ENCODE measurements around the gene CSK.

The CSK gene

DNA sequence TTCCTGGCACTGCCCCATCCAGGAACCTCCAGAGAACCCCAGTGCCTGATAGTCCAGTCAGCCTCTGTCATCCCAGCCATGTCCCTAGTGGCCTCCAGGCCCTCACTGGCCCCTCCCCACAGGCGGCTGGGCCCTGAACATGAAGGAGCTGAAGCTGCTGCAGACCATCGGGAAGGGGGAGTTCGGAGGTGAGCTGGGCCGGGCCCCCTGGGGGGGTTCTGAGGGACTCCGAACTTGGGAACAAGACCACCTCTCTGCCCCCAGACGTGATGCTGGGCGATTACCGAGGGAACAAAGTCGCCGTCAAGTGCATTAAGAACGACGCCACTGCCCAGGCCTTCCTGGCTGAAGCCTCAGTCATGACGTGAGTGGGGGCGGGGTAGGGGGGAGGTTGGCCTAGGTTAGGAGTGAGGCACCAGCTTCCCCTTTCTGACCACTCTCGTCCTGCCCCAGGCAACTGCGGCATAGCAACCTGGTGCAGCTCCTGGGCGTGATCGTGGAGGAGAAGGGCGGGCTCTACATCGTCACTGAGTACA lies 18.7 kb downstream of the CSK start:
- Histone ChIP-seq H3K27ac (ENCODE audit: poor library complexity, severe bottlenecking) (peak overlapping the region; percentile 76), H3K4me3 (ENCODE audit: severe bottlenecking) (no peak overlapping the region), H3K4me1 (ENCODE audit: insufficient read depth, poor library complexity, severe bottlenecking) (peaks cover 20% of the 10 kb centered on the region), H3K27me3 (ENCODE audit: insufficient read depth, poor library complexity, severe bottlenecking) (no peaks in the 10 kb centered on the region), H3K9me3 (ENCODE audit: severe bottlenecking) (no peaks in the 10 kb centered on the region), H3K36me3 (ENCODE audit: low read depth) (peaks cover 51% of the 10 kb centered on the region)
- TF ChIP-seq, protein P1, sequence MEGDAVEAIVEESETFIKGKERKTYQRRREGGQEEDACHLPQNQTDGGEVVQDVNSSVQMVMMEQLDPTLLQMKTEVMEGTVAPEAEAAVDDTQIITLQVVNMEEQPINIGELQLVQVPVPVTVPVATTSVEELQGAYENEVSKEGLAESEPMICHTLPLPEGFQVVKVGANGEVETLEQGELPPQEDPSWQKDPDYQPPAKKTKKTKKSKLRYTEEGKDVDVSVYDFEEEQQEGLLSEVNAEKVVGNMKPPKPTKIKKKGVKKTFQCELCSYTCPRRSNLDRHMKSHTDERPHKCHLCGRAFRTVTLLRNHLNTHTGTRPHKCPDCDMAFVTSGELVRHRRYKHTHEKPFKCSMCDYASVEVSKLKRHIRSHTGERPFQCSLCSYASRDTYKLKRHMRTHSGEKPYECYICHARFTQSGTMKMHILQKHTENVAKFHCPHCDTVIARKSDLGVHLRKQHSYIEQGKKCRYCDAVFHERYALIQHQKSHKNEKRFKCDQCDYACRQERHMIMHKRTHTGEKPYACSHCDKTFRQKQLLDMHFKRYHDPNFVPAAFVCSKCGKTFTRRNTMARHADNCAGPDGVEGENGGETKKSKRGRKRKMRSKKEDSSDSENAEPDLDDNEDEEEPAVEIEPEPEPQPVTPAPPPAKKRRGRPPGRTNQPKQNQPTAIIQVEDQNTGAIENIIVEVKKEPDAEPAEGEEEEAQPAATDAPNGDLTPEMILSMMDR (IDR thresholded peaks at IDR 0.05; ENCODE audit: poor library complexity, severe bottlenecking) = no peak
- ATAC-seq (ENCODE audit: low read depth) (no peak), DNase-seq (ENCODE audit: low spot score) (no peak)

DNA sequence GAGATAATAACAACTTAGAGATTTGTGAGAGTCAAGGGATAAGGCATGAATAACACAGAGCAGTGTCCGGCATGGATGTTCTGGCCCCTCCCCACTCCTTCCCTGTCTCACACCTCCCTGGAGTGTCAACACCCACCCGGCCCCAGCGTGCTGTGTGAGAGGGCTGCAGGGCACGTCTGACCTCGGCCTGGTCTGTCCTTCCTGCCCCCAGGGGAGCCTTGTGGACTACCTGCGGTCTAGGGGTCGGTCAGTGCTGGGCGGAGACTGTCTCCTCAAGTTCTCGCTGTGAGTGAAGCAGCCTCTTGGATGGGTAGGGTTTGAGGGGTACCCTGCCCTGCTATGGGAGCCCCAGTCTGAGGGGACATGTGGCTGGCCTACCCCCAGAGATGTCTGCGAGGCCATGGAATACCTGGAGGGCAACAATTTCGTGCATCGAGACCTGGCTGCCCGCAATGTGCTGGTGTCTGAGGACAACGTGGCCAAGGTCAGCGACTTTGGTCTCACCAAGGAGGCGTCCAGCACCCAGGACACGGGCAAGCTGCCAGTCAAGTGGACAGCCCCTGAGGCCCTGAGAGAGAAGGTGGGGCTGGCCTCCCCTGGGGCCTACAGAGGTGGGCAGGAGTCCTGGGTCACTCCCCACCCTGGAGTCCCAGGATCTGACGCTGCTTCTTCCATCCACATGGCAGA lies 19.6 kb downstream of the CSK start:
- Histone ChIP-seq H3K4me3 (ENCODE audit: severe bottlenecking) (no peak overlapping the region), H3K36me3 (ENCODE audit: low read depth) (peaks cover 49% of the 10 kb centered on the region), H3K27me3 (ENCODE audit: insufficient read depth, poor library complexity, severe bottlenecking) (no peaks in the 10 kb centered on the region), H3K27ac (ENCODE audit: poor library complexity, severe bottlenecking) (no peak overlapping the region), H3K9me3 (ENCODE audit: severe bottlenecking) (no peaks in the 10 kb centered on the region), H3K4me1 (ENCODE audit: insufficient read depth, poor library complexity, severe bottlenecking) (peaks cover 13% of the 10 kb centered on the region)
- ATAC-seq (ENCODE audit: low read depth) = no peak
- TF ChIP-seq, protein P1 (IDR thresholded peaks at IDR 0.05; ENCODE audit: poor library complexity, severe bottlenecking) = no peak
- no peak for DNase-seq (ENCODE audit: low spot score)

DNA sequence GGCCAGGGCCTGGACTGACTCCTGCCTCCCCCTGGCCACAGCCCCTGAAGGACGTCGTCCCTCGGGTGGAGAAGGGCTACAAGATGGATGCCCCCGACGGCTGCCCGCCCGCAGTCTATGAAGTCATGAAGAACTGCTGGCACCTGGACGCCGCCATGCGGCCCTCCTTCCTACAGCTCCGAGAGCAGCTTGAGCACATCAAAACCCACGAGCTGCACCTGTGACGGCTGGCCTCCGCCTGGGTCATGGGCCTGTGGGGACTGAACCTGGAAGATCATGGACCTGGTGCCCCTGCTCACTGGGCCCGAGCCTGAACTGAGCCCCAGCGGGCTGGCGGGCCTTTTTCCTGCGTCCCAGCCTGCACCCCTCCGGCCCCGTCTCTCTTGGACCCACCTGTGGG lies 20.4 kb downstream of the CSK start:
- no peak overlapping the region for H3K27ac ChIP-seq (ENCODE audit: poor library complexity, severe bottlenecking)
- H3K9me3 ChIP-seq (ENCODE audit: severe bottlenecking) = no peaks in the 10 kb centered on the region
- no peak for DNase-seq (ENCODE audit: low spot score)
- H3K4me1 ChIP-seq (ENCODE audit: insufficient read depth, poor library complexity, severe bottlenecking) = peaks cover 13% of the 10 kb centered on the region
- no peak overlapping the region for H3K4me3 ChIP-seq (ENCODE audit: severe bottlenecking)
- no peaks in the 10 kb centered on the region for H3K27me3 ChIP-seq (ENCODE audit: insufficient read depth, poor library complexity, severe bottlenecking)
- H3K36me3 ChIP-seq (ENCODE audit: low read depth) = peaks cover 49% of the 10 kb centered on the region
- TF ChIP-seq, protein P1 (IDR thresholded peaks at IDR 0.05; ENCODE audit: poor library complexity, severe bottlenecking) = no peak
- no peak for ATAC-seq (ENCODE audit: low read depth)

DNA sequence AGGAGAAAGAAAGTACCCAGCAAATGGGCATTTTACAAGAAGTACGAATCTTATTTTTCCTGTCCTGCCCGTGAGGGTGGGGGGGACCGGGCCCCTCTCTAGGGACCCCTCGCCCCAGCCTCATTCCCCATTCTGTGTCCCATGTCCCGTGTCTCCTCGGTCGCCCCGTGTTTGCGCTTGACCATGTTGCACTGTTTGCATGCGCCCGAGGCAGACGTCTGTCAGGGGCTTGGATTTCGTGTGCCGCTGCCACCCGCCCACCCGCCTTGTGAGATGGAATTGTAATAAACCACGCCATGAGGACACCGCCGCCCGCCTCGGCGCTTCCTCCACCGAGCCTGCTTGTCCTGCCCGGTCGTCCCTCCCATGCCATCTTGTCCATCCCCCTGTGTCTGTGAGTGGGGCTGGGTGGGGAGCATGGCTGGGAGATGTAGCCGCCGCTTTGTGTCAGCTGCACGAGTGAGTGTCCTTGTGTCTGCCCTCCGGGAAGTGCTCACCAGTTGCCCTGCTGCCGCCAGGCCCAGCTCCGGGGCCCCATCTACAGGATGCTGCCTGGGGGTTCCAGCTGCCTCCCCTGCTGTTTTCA lies 21.1 kb downstream of the CSK start:
- TF ChIP-seq, protein P1 (IDR thresholded peaks at IDR 0.05; ENCODE audit: poor library complexity, severe bottlenecking) = no peak
- H3K36me3 ChIP-seq (ENCODE audit: low read depth) = peaks cover 48% of the 10 kb centered on the region
- ATAC-seq (ENCODE audit: low read depth) = no peak

DNA sequence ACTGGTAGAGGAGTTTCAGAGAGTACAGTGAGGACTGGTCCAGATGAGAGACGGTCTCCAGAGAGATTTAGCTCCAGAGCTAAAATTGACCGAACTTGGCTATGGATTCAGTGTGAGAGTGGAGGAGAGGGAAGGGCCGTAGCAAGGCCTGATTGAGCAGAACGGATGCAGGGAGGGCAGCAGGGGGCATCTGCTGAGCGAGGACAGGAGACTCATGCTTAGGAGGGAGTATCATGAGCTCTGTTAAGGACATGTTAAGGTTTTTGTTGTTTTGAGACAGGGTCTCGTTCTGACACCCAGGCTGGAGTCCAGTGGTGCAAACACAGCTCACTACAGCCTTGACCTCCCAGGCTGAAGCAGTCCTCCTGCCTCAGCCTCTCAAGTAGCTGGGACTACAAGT lies 23.1 kb downstream of the CSK start:
- Histone ChIP-seq H3K27ac (ENCODE audit: poor library complexity, severe bottlenecking) (no peak overlapping the region), H3K36me3 (ENCODE audit: low read depth) (peaks cover 34% of the 10 kb centered on the region), H3K4me3 (ENCODE audit: severe bottlenecking) (no peak overlapping the region), H3K27me3 (ENCODE audit: insufficient read depth, poor library complexity, severe bottlenecking) (no peaks in the 10 kb centered on the region), H3K4me1 (ENCODE audit: insufficient read depth, poor library complexity, severe bottlenecking) (peaks cover 20% of the 10 kb centered on the region), H3K9me3 (ENCODE audit: severe bottlenecking) (no peaks in the 10 kb centered on the region)
- ATAC-seq (ENCODE audit: low read depth) = no peak
- DNase-seq (ENCODE audit: low spot score) = no peak
- TF ChIP-seq, protein P1 (IDR thresholded peaks at IDR 0.05; ENCODE audit: poor library complexity, severe bottlenecking) = no peak

More for the DNA sequence above, 21.1 kb downstream of the CSK start:
- no peaks in the 10 kb centered on the region for H3K27me3 ChIP-seq (ENCODE audit: insufficient read depth, poor library complexity, severe bottlenecking)
- H3K27ac ChIP-seq (ENCODE audit: poor library complexity, severe bottlenecking) = no peak overlapping the region
- peaks cover 16% of the 10 kb centered on the region for H3K4me1 ChIP-seq (ENCODE audit: insufficient read depth, poor library complexity, severe bottlenecking)
- no peaks in the 10 kb centered on the region for H3K9me3 ChIP-seq (ENCODE audit: severe bottlenecking)
- no peak overlapping the region for H3K4me3 ChIP-seq (ENCODE audit: severe bottlenecking)
- no peak for DNase-seq (ENCODE audit: low spot score)

Measured in RWPE2 (cell line).